ENCODE results near the gene TSPAN9.

The TSPAN9 gene

DNA sequence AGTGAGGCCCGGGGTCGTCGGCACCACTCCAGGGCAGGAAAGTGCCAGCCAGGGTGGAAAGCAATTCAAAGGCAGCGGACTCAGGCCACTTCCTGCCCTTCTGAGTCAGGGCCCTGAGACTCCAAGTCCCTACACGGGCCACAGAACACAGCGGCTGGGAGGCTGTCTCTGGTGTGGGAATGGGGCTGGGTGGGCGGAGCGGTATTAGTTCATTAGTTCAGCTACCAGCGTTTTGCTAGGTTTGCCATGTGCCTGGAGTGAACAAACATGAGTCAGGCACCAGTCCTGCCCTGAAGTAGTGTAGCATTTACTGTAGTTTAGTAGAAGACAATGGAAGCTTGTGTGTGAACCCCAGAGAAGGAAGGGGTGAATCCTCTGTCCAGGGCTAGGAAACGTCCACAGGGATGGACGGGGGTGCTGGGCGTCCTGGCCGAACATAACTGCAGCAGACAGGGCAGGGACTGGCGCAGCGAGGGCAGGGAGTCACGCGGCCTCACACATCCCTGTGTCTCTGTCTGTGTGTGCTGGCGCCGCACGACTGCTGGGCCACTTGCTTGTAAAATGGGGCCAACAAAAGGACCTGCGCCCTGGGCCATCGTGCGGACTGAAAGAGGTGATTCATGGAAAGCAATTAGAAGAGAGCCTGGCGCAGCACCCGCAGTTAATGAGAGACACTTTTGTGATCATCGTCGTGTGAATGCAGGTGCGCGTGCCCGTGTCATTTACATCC, 227.4 kb downstream of the TSPAN9 start:
- peak in 2 of 3 experiments; percentile 93 to 98 for DNase-seq

DNA sequence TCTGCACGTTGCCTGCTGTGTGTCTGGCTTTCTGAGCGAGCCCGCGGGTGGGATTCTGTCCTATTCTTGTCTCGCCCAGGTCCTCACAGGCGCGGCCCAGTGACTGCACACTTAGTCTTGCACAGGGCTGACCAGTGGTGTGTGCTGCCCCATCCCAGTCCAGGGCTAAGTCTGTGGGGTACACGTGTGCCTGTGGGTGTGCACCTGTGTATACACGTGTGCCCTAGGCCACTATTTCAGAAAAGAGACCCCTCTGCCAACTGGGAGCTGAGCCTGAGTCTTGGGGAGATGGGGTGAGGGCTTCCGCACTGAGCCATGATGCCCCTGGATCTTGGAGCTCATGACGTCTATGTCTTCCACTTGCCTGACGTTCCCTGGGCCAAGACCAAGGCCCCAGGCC, 228.3 kb downstream of the TSPAN9 start:
- no peak for DNase-seq

DNA sequence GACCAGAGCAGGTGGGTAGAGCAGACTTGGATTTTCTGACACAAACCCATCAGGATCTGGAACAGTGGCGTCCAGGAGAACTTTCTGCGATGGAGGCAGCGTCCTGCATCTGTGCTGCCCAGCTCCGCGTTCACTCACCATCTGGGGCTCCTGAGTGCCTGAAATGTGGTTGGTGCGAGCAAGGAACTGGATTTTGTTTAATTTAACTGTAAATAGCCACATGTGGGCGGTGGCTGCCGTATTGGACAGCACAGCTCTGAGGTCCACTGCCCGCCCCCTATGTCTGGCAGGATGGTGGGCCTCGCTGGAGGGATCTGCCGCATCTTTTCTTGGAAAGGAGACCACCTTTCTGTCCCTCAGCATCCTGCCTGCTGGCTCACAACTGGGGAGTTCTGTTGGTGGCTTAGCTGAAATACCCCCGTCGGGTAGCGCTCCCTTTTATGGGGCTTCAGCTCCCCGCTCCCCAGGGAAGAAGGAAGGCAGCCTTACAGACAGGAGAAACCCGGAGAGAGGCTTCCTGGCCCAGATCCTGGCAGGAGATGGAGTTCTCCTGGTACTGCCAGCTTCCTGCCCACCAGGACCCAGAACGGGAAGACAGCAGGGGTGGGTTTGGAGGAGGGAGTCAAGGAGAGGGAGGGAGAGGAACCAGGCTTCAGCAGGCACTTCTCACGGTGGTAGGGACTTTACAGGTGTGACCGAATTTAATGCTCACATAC, 228.9 kb downstream of the TSPAN9 start:
- no peak for DNase-seq

DNA sequence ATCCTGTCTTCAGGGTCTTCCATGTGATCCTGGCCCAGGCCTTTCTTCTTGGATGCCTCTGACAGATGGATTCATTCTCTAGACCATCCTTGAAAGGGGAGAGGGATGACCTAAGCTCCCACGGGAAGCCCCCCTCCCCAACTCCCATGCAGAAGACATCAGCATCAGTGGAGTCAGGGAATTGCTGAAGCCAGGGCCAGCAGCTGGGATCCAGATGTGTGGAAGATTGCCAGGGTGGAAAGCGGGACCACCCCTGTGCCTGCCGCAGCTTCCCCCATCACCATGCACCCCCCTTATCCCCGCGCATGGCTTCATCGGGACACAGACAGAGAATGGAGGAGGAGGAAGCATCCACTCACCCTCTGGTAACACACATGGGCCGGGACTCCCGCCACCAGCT, 230.2 kb downstream of the TSPAN9 start:
- DNase-seq, result no peak

DNA sequence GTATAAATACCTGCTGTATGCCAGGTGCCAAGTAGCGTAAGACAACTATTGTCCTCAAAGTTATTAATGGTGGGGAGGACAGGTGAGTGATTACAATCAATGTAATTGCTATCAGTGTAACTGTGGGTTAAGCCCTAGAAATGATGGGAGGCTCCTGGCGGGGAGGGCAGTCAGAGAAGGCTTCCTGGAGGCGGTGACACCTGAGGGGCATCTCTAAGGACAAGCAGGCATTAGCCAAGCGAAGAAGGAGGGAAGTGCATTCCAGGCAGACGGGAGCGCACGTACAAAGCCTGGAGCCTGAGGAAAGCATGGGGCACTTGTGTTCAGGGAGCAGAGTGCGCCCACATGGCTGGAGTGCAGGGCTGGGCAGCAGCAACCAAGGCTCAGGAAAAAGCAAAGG, 230.9 kb downstream of the TSPAN9 start:
- peak in 1 of 3 experiments; percentile 37 for DNase-seq

DNA sequence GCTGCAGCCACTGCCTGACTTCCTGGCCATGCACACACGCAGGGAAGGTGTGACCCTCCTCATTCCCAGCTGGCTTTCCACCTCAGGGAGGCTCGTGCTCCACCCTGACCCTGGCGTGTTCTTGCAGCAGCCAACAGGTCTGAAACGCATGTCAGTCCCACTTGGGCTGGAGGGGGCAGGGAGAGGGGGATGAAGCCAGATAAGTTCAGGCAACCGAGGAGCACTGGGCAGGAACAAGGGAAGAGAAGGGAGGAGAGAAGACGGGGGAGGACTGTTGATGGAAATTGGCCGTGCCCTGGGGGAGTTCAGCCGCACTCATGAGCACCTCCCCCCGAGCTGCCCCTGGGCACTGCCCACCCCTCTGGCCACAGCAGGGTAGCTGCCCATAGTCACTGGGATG, 231.4 kb downstream of the TSPAN9 start:
- DNase-seq, result no peak

DNA sequence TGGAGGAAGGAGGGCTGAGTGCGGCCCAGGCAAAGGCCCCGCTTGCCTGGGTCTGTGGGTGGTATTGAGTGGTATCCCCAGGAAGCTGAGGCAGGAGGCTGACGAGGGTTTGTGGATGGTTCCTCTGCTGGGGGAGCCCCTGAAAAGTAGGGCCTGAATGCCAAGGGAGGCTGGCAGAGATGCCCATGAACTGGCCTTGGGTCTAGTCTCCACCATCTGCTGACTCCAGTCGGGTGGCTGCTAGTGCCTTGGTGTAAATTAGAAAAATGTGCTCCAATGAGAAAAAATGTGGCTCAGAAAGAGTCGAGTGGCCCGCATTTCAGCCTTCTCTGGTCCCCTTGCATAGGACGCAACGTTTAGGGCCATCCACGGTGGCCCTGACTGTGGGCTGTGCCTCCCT, 232.6 kb downstream of the TSPAN9 start:
- DNase-seq, result no peak

DNA sequence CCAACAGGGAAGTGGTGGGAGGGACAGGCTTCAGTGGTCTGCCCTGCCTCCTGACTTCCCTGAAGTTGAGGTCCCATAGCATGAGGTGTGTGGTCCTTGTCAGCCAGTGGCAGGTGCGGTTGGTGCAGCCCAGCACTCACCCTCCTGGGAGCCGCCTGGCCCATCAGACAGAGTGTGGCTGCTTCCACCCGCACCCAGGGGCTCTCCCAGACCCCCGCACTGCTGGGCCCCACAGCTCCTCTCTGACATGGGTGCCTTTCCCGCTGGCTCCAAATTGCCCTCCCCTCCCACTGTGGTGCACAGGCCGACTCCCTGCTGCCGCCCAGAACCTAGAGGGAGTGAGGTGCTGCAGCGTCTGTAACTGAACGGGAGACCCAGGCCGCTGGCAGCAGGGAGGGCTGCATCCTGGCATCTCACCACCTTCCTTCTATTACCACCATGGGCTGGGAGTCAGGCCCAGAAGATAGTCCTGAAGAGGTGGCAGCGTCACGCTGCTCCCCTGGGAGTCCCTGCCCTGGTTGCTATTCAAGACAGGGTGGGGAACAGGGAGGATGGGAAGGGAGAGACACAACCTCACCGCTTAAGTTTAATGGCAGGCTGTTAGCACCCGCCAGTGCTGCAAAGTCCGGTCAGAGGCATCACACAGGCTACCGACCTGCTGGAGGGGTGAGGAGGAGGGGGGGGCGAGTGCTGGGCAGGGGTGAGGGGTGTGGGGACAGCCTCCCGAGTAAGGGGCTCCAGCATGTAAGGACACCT, 233.3 kb downstream of the TSPAN9 start:
- DNase-seq, result no peak

DNA sequence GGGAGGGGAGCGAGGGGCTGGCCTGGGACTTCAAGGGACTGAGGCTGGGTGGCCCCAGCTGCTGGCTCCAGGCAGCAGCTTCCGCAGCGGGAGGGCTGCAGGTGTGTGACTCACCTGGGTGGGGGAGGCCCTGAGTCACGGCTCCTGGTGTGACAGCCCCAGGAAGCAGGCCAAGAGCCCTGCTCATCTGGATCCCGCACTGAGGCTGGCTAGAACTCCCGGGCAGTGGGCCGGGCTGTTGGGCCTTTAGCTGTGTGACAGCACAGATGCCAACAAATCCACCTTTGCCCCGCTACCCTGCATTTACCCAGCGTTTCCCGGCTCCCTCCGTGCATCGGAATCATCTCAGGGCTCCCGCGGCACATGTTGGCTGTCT, 233.8 kb downstream of the TSPAN9 start:
- peak in 2 of 3 experiments; percentile 94 to 96 for DNase-seq

DNA sequence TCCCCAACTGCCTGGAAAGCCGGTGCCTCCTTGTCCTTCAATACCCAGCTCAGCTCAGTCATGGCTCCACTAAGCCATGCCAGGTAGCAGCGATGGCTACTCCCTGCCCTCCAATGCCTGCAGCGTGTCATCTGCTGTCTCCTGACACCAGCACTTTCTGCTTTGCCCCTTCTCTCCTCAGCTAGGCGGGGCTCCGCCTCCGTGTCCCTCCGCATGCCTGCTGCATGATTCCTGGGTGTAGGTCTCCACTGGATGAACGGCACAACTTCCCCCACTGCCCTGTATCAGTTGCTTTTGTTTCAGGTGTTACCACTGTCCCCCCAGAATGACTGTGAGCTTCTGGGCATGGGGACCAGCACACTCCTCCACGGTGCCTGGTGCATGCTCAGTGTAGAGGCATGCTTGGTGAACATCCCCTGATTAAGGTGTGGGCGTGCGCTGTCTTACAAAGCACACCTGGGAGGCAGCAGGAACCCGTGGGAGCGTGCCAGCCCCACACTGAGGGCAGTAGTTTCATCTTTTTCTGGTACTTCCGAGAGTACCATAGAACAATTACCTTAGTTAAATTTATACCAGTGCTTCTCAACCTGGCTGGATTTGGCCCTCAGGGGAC, 234.4 kb downstream of the TSPAN9 start:
- peak in 2 of 3 experiments; percentile 47 to 54 for DNase-seq

DNA sequence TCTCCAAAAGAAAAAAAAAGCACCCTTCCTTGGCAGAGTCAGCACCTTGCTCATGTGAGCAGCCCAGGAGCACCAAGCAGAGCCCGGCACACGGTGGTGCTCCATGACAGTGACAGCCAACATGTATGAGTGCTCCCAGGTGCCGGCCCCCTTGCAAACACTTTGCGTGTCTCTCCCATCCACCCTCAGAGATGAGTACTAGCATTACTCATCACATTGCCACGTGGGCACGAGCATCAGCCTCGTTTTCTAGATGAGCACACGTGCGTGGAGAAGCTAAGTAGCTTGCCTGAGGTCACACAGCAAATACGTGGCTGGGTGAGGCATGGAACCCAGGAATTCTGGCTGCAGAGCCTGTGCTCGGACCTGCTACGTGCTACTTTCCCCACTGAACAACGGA, 235.9 kb downstream of the TSPAN9 start:
- DNase-seq, result peak in 1 of 3 experiments; percentile 30

DNA sequence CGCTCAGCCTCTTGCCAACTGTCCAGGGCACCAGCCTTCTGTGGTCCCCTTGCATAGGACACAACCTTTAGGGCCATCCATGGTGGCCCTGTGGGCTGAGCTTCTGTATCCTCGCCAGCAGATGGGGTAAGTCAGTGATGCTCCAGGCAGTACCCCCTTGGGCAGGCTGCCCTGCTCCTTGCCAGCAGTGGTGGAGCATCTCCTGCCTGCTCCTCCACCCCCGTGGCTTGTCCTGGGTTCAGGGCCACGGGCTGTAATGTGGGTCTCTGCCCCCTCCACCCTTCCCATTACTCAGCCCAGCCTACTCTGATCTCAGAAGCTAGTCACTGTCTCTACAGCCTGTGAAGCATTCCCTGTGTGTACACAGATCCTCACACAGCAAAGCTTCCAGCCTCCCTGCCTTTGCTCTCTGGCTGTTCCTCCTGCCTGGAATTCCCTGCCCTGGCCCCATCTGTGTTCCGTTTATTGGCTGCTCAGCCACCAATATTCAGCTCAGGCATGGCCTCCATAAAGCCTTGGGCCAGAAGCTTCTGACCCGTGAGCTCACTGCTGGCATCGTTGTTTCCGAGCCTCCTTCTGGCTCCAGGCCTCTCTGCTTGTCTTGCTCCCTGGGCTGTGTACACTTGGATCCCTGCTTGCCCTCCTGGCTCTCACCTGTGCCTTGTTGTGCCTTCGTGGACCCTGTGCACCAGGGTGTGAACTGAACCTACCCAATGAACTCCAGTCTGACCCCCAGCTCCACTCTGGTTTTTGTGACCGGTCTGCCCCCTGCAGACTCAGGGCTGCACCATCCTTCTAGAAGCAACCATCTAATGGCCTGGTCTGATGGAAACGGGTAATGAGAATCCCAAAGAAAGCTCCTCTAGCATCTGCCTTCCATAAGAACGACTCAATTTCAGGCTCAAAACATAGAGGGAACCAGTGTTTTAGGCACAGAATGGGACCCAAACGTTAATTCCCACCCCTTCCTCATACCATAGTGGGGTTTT, 236.8 kb downstream of the TSPAN9 start:
- DNase-seq, result peak; percentile 19 to 79 (median 60)

DNA sequence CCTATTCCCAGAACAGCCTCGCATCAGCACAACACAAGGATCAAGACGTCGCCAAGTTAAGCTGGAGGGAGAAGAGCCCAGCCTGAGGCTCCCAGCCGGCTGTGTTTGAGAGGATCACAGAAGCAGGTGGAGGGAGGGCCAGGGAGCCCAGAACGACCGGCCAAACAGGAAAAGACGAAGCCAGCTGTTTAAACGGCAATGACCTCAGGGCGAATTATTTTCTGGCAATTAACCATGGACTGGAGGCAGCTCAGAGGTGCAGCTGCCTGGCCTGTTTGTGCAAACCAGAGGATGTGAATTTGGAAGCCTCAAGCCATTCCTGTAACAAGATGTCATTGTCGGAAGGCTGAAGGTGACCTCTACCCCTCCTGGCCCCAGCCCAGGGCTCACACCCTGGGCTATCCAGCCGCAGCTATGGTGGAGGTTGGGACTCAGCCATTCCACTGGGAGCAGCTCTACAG, 238.1 kb downstream of the TSPAN9 start:
- peak; percentile 6 to 99 (median 95) for DNase-seq

DNA sequence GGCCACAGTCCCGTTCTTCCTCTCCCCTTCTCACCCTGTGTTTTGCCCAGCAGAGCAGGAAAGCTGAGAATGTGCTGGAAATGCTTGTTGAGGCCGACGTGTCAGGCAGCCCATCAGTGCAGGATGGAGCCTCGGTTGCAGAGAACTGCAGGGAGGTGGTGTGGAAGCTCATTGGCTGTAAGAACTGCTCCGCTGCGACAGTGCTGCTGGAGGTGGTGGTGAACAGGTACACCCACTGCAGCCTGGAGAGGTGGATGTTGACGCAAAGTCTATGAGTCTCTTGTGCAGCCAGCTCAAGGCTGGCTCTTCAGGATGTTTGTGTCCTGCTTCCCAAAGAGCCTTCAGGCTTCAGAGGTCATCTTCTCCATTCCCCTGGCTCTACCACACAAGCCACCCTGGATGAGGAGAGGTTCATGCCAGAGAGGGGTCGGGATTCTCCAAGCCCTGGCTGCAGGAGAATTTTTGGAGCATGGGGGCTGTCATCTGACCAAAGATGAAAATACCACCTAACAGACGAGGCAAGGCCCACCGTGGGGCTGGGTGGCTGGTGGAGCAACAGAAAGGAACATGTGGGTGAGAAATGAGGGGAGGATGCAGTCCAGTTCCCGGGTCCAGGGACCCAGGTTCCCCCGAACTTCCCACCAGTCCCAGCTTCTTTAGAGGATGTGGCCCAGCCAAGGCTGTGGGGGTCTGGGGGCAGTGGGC, 239.7 kb downstream of the TSPAN9 start:
- no peak for DNase-seq

DNA sequence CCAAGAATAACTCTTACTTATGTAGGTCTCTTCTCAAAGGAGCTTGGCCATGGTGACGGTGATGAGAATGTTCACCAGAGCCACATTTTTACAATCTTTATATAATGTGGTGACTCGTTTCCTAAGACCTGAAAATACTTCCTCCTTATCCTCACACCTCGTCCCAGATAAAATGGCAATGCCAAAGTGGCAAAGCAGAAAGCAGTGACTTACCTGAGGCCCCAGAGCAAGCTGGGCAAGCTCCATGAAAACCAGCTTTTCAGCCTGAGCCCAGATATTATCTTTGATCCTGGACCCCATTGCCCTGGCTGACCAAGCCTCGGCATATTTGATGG, 240.3 kb downstream of the TSPAN9 start:
- no peak for DNase-seq

DNA sequence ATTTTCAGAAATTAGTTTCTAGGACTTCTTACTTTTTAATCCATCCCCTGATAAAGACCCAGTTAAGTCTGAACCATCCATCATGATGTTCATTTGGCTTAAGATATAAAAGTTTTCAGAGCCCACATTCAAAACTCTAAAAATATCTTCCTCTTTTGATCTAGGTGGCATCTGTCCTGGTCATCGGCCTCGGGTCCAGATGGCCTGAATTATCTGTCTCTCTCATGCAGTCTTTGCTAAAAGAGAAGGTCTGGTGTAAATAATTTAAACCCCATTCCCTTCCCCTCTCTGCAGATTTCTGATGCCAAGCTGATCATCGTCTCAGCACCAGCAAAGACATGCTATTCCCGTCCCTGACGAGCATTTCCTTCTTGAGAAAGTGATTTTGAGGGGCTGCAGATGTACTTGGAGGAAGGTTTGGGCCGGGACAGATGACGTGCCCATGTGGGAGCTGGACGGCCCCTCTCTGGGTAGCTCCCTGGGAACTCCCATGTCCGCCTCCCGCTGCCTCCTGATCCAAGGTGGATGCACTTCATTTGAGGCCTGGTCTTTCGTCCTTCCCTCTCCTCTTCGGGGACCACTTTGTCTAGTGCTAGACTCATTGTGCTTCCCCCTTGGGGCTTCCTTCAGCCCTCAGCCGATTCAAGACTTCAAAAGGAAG, 240.8 kb downstream of the TSPAN9 start:
- DNase-seq, result no peak

DNA sequence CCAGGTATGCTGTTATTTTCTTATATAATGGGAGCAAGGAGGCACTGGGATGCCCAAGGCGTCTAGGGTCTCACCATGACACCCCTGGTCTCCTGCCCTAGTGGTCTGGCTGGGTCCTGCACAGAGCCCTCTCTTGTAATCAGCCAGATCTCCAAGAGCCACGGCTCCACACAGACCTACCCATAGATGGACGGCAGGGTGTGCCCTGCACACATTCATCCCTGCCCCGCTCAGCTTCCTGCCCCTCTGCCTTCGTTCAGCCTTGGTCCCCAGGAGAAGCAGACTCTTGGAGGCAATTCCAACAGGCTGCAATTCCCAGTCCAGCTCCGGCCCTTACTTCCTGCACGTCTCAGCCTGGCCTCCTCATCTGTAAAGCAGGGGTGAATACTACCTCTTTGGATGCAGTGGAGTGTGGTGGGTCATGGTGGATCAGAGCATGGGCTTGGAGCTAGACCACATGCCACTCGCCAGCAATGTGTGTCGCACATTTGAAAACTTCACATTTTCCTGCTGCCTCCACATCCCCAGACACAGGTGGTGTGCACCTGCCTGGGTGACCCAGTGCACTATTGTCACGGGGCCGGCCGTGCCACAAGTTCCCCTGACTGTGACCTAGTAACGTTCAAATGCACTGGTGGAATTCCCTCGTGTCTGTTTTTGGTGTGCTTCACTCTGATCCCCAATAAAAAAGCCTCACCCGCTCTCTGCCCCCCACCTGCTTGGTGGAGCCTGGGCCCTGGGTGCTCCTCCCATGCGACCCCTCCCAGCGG, 242.7 kb downstream of the TSPAN9 start:
- DNase-seq, result no peak

DNA sequence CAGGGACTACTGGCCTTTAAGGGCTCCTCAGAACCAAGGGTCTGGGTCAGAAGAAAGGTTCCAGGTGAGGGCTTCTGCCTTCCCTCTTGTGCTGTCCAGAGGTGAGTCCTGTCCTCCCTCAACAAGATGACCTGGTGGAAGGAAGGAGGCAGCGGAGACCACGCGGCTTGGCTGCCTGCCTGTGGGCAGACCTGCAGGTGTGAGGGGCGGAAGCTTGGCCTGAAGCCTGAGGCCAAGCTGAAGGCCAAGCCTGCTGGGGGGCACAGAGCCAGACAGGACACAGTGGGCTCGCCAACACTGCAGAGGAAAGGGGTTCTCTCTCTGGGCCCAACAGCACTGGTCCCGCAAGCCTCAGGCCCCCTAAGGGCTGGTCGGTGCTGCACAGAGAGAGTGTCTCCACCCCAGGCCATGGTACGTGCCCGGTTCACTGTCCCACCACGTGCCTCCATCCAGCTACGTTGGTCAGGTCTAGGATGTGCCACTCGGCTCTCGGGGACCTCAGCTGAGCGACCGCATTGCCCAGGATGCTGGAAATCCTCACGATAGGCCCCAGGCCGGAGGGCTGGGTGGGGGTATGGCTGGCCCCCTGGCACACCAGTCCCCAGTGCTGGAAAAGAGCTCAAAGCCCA, 243.8 kb downstream of the TSPAN9 start:
- no peak for DNase-seq

DNA sequence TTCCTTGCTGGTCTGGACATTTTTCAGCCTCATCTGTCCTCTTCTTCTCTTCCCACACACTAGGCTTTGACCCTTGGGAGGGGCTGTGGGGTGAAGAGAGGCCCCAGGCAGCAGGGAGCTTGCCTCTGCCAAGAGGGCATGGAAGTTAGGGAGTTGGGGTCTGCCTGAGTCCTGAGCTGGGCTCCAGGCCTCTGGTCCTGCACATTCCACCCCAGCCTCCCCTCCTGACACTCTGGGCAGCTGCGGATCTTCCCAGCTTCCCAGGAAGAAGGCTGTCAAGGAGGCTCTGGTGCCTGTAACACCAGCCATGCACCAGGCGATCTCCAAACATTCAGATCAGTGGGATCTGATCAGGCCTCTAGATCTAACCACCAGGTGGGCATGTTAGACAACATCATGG, 244.7 kb downstream of the TSPAN9 start:
- DNase-seq, result no peak
